Effector memory CD8-positive, alpha-beta T cell (primary cell): ENCODE data around the gene EIF4G3.
A peak's percentile ranks its signal among the peaks of the same experiment; 100 is the strongest.
"Not testable (repeated sequence)": the region's sequence is repeated elsewhere in the genome, so short reads cannot be mapped to it uniquely, and the experiment has no call there.

Source experiments
- ATAC-seq: fragments of 150-1000 bp; cut with Tn5 transposase; replicated peaks from 2 replicates; pipeline ENCODE4 v1.10.0; 2021; ENCODE audit warnings: mild to moderate bottlenecking, moderate library complexity
- DNase-seq, 3 experiments: peaks; one replicate each; pipeline ENCODE4 v3.0.0; 2021
- H3K27ac Mint-ChIP-seq, 2 donors: one replicate each; pipeline ENCODE4 v1.8.0; 2022; ENCODE audit warnings: mild to moderate bottlenecking in 2 of 2, mixed read lengths in 2 of 2, moderate library complexity in 2 of 2
- H3K27me3 Mint-ChIP-seq, 2 donors: one replicate each; pipeline ENCODE4 v1.8.0; 2022; ENCODE audit warnings: mixed read lengths in 2 of 2
- H3K36me3 Mint-ChIP-seq: one replicate; pipeline ENCODE4 v1.8.0; 2022; ENCODE audit warnings: mild to moderate bottlenecking, moderate library complexity, mixed read lengths; ENCODE audit not compliant: insufficient read depth
- H3K4me1 Mint-ChIP-seq, 2 donors: one replicate each; pipeline ENCODE4 v1.8.0; 2022; ENCODE audit warnings: low read depth in 2 of 2, mixed read lengths in 2 of 2
- H3K4me3 Mint-ChIP-seq, 2 donors: one replicate each; pipeline ENCODE4 v1.8.0; 2022; ENCODE audit warnings: mild to moderate bottlenecking in 2 of 2, mixed read lengths in 2 of 2, moderate library complexity in 2 of 2
- H3K9me3 Mint-ChIP-seq, 2 donors: one replicate each; pipeline ENCODE4 v1.8.0; 2022; ENCODE audit warnings: mixed read lengths in 2 of 2

EIF4G3 gene

DNA sequence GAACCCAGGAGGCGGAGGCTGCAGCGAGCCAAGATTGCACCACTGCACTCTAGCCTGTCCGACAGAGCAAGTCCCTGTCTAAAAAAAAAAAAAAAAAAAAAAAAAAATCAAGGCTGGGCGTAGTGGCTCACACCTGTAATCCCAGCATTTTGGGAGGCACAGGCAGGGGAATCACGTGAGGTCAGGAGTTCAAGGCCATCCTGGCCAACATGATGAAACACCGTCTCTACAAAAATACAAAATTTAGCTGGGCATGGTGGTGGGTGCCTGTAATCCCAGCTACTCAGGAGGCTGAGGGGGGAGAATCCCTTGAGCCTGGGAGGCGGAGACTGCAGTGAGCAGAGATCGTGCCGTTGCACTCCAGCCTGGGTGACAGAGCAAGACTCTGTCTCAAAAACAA lies 387.1 kb downstream of the EIF4G3 start:
- not testable (repeated sequence) for H3K9me3 Mint-ChIP-seq, H3K4me3 Mint-ChIP-seq, H3K27me3 Mint-ChIP-seq, H3K27ac Mint-ChIP-seq, DNase-seq, ATAC-seq
- H3K4me1 Mint-ChIP-seq, result peaks cover 19 to 23% of the 10 kb centered on the region in 2 donors
- H3K36me3 Mint-ChIP-seq, result peaks cover 27% of the 10 kb centered on the region

DNA sequence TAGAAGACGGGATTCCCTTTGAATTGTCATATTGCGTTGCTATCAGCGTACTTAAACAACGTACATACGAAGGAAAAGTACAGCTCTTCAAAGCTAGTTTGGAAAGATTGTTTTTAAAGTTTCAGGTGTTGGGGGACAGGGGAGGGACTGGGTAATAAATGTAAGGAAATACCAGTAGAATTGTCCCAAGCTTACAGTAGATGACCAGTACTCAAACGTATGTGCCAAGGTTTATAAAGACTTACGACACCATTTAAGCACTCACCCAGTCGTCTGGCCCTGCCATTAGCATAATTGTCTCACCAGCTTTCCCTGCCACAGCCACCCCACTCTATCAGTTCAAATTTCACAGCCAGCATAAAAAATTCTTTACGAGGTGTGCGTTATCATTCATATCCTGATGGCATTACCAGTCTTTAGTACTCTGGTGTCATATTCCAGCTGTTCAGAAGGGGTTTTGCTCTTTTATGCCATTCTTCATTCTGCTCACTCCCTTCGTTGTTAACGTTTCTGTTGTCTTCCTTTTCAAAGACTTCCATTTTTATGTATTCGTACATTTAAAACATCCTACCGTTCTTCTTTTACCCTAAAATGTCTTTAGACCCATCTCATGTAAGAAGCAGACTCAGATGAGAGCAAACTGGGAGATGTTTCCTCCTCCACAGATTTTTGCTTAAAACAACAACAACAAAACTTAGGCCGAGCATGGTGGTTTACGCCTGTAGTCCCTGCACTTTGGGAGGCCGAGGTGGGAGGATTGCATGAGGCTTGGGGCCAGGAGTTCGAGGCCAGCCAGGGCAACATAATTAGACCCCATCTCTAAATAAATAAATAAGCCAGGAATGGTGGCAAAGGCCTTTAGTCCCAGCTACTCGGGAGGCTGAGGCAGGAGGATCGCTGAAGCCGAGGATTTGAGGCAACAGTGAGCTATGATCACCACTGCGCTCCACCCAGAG lies 388.6 kb downstream of the EIF4G3 start:
- peak overlapping the region; percentile 96 to 97 for H3K27ac Mint-ChIP-seq
- H3K9me3 Mint-ChIP-seq, result no peaks in the 10 kb centered on the region
- no peaks in the 10 kb centered on the region for H3K27me3 Mint-ChIP-seq
- ATAC-seq, result no peak
- DNase-seq, result no peak
- peak overlapping the region; percentile 98 to 99 for H3K4me3 Mint-ChIP-seq
- H3K4me1 Mint-ChIP-seq, result peaks cover 28 to 31% of the 10 kb centered on the region in 2 donors
- peaks cover 30% of the 10 kb centered on the region for H3K36me3 Mint-ChIP-seq

DNA sequence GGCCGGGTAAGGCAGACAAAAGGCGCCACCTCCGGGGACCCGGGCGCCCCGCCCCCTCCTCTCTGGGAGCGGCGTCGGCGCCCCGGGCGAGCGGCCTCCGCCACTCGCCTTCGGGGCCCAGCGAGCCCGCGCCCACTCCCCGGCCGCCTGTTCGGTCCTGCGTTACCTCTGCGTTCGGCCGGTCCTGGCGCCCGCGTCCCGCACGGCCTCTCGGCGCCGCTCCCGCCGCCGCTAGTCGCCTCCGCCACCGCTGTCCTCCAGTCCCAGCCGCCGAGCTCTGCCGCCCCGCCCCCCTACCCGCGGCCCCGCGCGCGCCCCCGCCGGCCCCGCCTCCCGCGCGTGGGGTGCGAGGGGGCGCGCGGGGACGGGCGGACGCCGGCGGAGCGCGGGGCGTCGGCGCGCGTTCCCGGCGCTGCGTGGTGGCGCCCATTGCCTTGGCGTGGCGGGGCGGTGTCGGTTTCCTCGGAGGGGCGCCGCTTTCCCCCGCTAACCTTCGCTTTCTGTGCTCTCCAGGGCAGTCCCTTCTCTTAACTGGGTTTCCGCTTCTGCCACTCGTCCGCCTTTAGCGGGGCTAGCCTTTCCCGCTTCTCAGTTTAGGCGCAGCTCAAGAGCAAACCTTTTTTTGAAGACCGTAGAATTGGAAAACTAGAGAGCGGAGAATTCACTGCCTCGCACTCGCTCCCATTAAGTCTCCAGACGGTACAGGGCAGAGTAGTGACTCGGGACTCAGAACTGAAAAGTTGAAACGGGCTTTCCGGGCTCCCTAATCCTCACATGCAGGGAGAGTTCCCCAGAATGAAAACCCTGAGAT lies 389.5 kb downstream of the EIF4G3 start, which contains the start of gene HP1BP3:
HP1BP3 (minus strand) TSS at position 279 of the 811 bp plus-strand sequence. CDS start 6,867 bp downstream, outside the sequence.
- DNase-seq, result peak; percentile 79 to 89 (median 88)
- peaks cover 28 to 35% of the 10 kb centered on the region in 2 donors for H3K4me1 Mint-ChIP-seq
- peaks cover 30% of the 10 kb centered on the region for H3K36me3 Mint-ChIP-seq
- no peaks in the 10 kb centered on the region for H3K27me3 Mint-ChIP-seq
- H3K9me3 Mint-ChIP-seq, result no peaks in the 10 kb centered on the region
- ATAC-seq, result peak; percentile 57
- H3K27ac Mint-ChIP-seq, result peak within 1 kb of the TSS; percentile 96 to 97
- peak within 1 kb of the TSS; percentile 98 to 99 for H3K4me3 Mint-ChIP-seq

DNA sequence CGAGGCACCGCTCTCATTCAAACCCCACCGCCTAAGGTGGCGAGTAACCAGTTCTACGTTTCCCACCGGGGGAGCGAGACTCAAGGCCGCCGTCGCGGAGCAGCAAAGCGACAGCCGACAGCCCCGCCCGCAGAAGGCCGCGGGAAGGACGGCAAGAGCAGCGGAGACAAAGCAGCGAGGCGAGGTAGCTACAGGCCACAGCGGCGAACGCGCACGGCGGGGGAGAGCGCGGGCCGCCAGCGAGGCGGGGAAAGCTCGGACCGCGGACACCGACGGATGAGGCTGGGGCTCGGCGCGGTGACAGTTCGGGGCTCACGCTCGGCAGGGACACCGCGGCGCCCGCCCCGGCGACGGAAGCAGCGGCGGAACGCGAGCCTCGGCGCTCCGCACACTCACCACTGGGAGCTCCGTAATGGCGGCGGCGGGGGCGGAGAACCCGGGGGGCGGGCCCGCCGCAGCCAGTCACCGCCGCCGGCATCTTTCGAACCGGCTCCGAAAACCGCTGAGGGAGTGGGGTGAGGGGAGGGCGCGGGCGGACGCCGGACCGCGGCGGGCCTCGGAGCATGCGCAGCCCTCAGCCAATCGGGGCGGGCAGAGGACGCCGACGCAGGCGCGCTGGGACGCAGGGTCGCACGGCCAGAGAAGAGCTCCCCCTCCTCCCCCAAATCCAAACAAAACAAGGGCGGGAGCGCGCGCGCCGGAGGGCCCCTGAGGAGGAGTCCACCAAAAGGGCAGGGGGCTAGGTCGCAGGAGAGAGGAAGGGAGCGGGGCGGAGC lies 390.3 kb downstream of the EIF4G3 start:
- Mint-ChIP-seq H3K9me3 (no peaks in the 10 kb centered on the region), H3K36me3 (peaks cover 33% of the 10 kb centered on the region), H3K4me1 (peaks cover 28 to 35% of the 10 kb centered on the region in 2 donors), H3K27me3 (no peaks in the 10 kb centered on the region), H3K4me3 (peak overlapping the region; percentile 98 to 99), H3K27ac (peak overlapping the region; percentile 96 to 97)
- ATAC-seq (peak; percentile 72), DNase-seq (peak; percentile 92 to 94 (median 93))

DNA sequence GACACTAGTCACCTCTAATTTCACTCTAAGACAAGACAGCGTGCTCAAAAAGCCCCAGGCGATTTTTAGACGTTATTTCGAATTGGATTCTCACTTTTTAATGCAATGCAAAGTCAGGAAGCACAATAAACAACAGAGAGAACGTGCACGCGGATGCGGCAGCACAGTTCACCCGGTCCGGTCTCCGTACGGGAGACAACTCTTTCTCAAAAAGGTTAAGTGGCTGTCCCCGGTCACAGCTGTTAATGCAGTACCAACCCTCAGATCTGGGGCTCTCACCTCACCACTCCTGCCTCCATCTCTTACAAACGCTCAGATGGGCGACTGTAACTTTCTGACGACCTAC lies 390.8 kb downstream of the EIF4G3 start:
- H3K27me3 Mint-ChIP-seq, result no peaks in the 10 kb centered on the region
- ATAC-seq, result peak; percentile 16
- DNase-seq, result no peak
- H3K27ac Mint-ChIP-seq, result peak overlapping the region; percentile 96 to 97
- H3K4me3 Mint-ChIP-seq, result peak overlapping the region; percentile 98 to 99
- H3K9me3 Mint-ChIP-seq, result no peaks in the 10 kb centered on the region
- peaks cover 31 to 39% of the 10 kb centered on the region in 2 donors for H3K4me1 Mint-ChIP-seq
- peaks cover 33% of the 10 kb centered on the region for H3K36me3 Mint-ChIP-seq

DNA sequence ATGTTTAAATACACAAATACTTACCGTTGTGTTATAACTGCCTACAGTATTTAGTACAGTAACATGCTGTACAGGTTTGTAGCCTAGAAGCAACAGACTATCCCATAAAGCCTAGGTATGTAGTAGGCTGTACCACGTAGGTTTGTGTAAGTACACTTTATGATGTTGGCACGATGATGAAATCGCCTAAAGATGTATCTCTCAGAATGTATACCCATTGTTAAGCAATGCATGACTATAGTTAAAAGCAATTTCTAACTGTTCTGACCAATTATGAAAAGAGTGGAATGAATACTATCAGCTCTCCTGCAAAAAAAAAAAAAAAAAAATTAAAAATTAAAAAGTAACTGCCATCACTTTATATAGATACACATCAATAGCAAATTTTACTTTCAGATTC lies 401.0 kb downstream of the EIF4G3 start:
- Mint-ChIP-seq H3K4me3 (no peak overlapping the region), H3K27me3 (no peaks in the 10 kb centered on the region), H3K4me1 (peaks cover 8 to 33% of the 10 kb centered on the region in 2 donors), H3K9me3 (no peaks in the 10 kb centered on the region), H3K36me3 (peaks cover 88% of the 10 kb centered on the region), H3K27ac (peak overlapping the region in 1 of 2 donors; percentile 39)
- DNase-seq (no peak), ATAC-seq (no peak)

DNA sequence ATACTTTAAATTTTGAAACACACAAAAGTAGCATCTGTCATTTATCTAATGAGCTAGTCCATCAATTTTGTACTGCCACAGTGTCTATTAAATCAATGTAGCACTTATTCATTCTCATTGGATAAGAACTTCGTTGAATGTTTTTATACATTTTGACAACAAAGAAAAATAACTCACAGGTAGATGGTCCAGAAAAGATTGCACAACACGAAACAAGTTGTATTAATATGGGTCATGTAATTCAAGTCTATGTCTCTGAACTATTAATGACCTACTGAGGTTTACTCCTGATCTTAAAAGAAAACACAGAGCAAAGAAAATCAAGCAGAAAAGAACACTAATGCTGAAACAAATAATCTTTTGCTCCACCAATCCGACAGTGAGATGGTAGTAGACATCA lies 404.9 kb downstream of the EIF4G3 start:
- peak overlapping the region; percentile 26 to 29 for H3K27ac Mint-ChIP-seq
- no peak for ATAC-seq
- no peak overlapping the region for H3K4me3 Mint-ChIP-seq

DNA sequence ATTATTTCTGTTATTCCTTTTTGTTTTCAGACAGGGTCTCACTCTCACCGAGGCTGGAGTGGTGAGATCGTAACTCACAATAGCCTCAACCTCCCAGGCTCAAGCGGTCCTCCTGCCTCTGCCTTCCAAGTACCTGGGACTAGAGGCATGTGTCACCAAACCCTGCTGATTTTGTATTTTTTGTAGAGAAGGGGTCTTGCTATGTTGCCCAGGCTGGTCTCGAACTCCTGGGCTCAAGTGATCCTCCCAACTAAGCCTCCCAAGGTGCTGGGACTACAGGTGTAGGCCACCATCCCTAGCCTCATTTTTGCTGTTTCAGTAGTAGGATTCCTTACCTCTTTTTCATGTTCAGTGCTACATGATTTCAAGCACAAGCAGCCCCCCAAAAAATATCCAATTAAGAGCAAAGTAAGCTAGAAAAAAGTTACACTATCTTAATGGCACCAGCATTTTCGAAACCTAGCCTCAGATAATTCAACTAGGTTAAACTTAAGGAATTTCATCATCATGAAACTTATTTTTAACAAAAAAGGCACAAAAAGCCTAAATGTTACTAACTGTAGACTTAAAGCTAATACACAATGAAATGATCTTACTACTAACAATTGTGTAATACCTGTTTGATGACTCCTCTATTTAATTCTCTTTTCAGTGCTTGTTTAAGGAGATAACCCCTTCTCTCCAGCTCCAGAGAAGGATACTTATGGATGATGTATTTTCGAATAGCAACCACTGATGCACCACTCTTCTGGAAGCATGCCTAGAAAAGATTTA lies 406.2 kb downstream of the EIF4G3 start:
- Mint-ChIP-seq H3K27me3 (no peaks in the 10 kb centered on the region), H3K9me3 (no peaks in the 10 kb centered on the region), H3K4me3 (no peak overlapping the region), H3K36me3 (peaks cover 94% of the 10 kb centered on the region), H3K27ac (peak overlapping the region in 1 of 2 donors; percentile 17), H3K4me1 (peaks cover 0 to 4% of the 10 kb centered on the region in 2 donors)
- ATAC-seq, result no peak
- no peak for DNase-seq

More for the DNA sequence above, 404.9 kb downstream of the EIF4G3 start:
- Mint-ChIP-seq H3K9me3 (no peaks in the 10 kb centered on the region), H3K4me1 (peaks cover 3 to 11% of the 10 kb centered on the region in 2 donors), H3K27me3 (no peaks in the 10 kb centered on the region), H3K36me3 (peaks cover 94% of the 10 kb centered on the region)
- DNase-seq, result no peak

DNA sequence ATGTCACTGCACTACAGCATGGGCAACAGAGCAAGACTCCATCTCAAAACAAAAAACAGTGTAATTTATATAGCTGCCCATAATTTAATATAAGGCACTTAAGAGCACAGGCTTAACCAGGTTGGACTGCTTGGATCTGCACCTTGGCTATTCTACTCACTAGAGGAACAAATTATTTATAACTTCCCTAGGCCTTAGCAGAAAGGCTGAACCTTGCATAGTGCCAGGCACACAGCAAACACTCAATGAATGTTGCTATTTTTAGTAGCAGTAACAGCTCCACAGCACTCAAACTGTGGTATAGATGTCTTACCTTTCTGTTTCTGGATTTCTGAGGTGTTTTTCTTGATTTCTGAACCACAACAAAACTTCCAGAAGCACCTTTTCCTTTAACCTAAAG lies 409.4 kb downstream of the EIF4G3 start:
- no peaks in the 10 kb centered on the region for H3K9me3 Mint-ChIP-seq
- no peak overlapping the region for H3K27ac Mint-ChIP-seq
- DNase-seq, result no peak
- no peaks in the 10 kb centered on the region for H3K27me3 Mint-ChIP-seq
- no peaks in the 10 kb centered on the region for H3K4me1 Mint-ChIP-seq
- H3K36me3 Mint-ChIP-seq, result peaks cover 97% of the 10 kb centered on the region
- ATAC-seq, result no peak
- no peak overlapping the region for H3K4me3 Mint-ChIP-seq

DNA sequence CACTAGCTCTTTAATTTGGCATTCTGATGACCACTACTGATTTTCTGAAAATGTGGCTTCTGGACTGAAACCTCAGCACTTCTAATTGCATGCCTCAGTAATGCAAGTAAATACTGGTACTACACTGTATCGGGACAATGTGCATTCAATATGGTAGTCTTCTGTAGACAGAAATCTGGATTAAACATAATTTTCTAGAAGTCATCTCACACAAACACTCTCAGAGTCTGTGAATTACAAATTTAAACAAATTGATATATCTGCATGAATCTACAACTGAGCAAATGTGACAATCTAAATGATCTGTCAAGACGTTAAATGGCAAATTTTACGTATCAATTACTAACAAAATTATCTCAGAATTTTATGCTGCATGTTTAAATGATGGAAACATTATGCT lies 413.3 kb downstream of the EIF4G3 start:
- DNase-seq, result no peak
- Mint-ChIP-seq H3K27me3 (no peaks in the 10 kb centered on the region), H3K9me3 (no peaks in the 10 kb centered on the region), H3K4me1 (peaks cover 0 to 3% of the 10 kb centered on the region in 2 donors), H3K36me3 (peaks cover 98% of the 10 kb centered on the region), H3K27ac (no peak overlapping the region), H3K4me3 (no peak overlapping the region)
- ATAC-seq, result no peak

DNA sequence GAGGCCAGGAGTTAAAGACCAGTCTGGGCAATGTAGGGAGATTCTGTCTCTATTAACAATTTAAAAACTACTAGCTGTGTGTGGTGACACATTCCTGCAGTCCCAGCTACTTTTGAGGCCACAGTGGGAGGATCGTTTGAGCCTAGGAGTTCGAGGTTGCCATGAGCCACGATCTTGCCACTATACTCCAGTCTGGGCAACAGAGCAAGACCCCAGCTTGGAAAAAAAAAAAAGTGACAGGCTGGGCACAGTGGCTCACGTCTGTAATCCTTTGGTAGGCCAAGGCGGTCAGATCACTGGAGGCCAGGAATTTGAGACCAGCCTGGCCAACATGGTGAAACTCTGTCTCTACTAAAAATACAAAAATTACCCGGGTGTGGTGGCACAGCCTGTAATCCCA lies 416.4 kb downstream of the EIF4G3 start:
- no peaks in the 10 kb centered on the region for H3K9me3 Mint-ChIP-seq
- H3K4me1 Mint-ChIP-seq, result peaks cover 3% of the 10 kb centered on the region in 2 donors
- no peak for DNase-seq
- ATAC-seq, result no peak
- H3K36me3 Mint-ChIP-seq, result peaks cover 96% of the 10 kb centered on the region
- no peaks in the 10 kb centered on the region for H3K27me3 Mint-ChIP-seq
- H3K27ac Mint-ChIP-seq, result no peak overlapping the region
- H3K4me3 Mint-ChIP-seq, result no peak overlapping the region
